SK-N-SH (cell line): ENCODE data around the gene HABP4.

Experiments used
- CTCF ChIP-seq: fragments of 200-600 bp; sonication (generic); IDR thresholded peaks from 2 replicates; pipeline ENCODE4 v1.6.1; 2017; ENCODE audit warnings: antibody characterized with exemption, mild to moderate bottlenecking, moderate library complexity
- EP300 ChIP-seq, 2 experiments: IDR thresholded peaks; 2 replicates each; pipeline versions ENCODE4 v1.4.0 to v1.6.1; 2012; ENCODE audit warnings: borderline replicate concordance in 1 of 2, low read depth in 1 of 2, low read length in 1 of 2
- GABPA ChIP-seq: IDR thresholded peaks from 2 replicates; pipeline ENCODE4 v1.4.0; 2012; ENCODE audit warnings: low read depth, mild to moderate bottlenecking
- SIN3A ChIP-seq: IDR thresholded peaks from 2 replicates; pipeline ENCODE4 v1.6.1; 2012; ENCODE audit warnings: low read depth, mild to moderate bottlenecking, low read length, moderate library complexity, borderline replicate concordance
- SMC3 ChIP-seq: IDR thresholded peaks from 2 replicates; pipeline ENCODE4 v1.6.1; 2012; ENCODE audit warnings: low read depth, low read length, improper control_type of control experiment
- TCF12 ChIP-seq: IDR thresholded peaks from 2 replicates; pipeline ENCODE4 v1.4.0; 2012
- YY1 ChIP-seq: IDR thresholded peaks from 2 replicates; pipeline ENCODE4 v1.4.0; 2012; ENCODE audit warnings: low read depth, mild to moderate bottlenecking

GRCh38 chr9:96459268-96460007 lies 9.5 kb downstream of the HABP4 start:
- TF ChIP-seq CTCF (no peak), TCF12 (no peak), GABPA (no peak), EP300 (IDR thresholded peaks at IDR 0.05; ENCODE audit: borderline replicate concordance in 1 of 2, low read depth in 1 of 2, low read length in 1 of 2) (no peak), YY1 (no peak), SIN3A (no peak), SMC3 (no peak)
